Measurements from ENCODE around the gene EPHB1. TPM values are rescaled to one million over a fixed set of nuclear protein-coding genes. Genes with fewer than 3 reads are reported as not detected.

Gene EPHB1
- total RNA-seq, 1 donor from 2014 or later: 3.8 TPM

- CTCF ChIA-PET: no interaction called here
- Mint-ChIP-seq H3K4me3 (no peak overlapping the region), H3K9me3 (peaks cover 7% of the 10 kb centered on the region), H3K36me3 (ENCODE audit: low read depth) (no peaks in the 10 kb centered on the region), H3K27ac (no peak overlapping the region), H3K27me3 (no peaks in the 10 kb centered on the region), H3K4me1 (no peaks in the 10 kb centered on the region)
- intact Hi-C loops (cut with micrococcal nuclease): no loop called here
- ATAC-seq (ENCODE audit: low read depth) (no peak), DNase-seq (no peak)
- TF ChIP-seq CTCF (IDR thresholded peaks at IDR 0.05): no peak
- POLR2A ChIA-PET: no interaction called here
These were observed 127.8 kb downstream of the EPHB1 start for GRCh38 chr3:134922866-134923265.

- no peaks in the 10 kb centered on the region for H3K4me1 Mint-ChIP-seq
- H3K36me3 Mint-ChIP-seq (ENCODE audit: low read depth): no peaks in the 10 kb centered on the region
- no peak for ATAC-seq (ENCODE audit: low read depth)
- no peak overlapping the region for H3K4me3 Mint-ChIP-seq
- no peak for DNase-seq
- H3K27me3 Mint-ChIP-seq: no peaks in the 10 kb centered on the region
- intact Hi-C loops (cut with micrococcal nuclease): no loop called here
- no peak overlapping the region for H3K27ac Mint-ChIP-seq
- CTCF ChIA-PET: no interaction called here
- TF ChIP-seq CTCF (IDR thresholded peaks at IDR 0.05): no peak
- peaks cover 7% of the 10 kb centered on the region for H3K9me3 Mint-ChIP-seq
- POLR2A ChIA-PET: no interaction called here
These were observed 128.2 kb downstream of the EPHB1 start for GRCh38 chr3:134923286-134923685.

- Mint-ChIP-seq H3K9me3 (peaks cover 7% of the 10 kb centered on the region), H3K36me3 (ENCODE audit: low read depth) (no peaks in the 10 kb centered on the region), H3K27ac (no peak overlapping the region), H3K27me3 (no peaks in the 10 kb centered on the region), H3K4me1 (no peaks in the 10 kb centered on the region), H3K4me3 (no peak overlapping the region)
- DNase-seq (no peak), ATAC-seq (ENCODE audit: low read depth) (no peak)
- CTCF ChIA-PET: no interaction called here
- POLR2A ChIA-PET: no interaction called here
- intact Hi-C loops (cut with micrococcal nuclease): no loop called here
- TF ChIP-seq CTCF (IDR thresholded peaks at IDR 0.05): no peak
These were observed 132.5 kb downstream of the EPHB1 start for GRCh38 chr3:134927599-134927998.

- H3K4me3 Mint-ChIP-seq: no peak overlapping the region
- ChIA-PET CTCF (no interaction called here), POLR2A (no interaction called here)
- no peaks in the 10 kb centered on the region for H3K4me1 Mint-ChIP-seq
- H3K36me3 Mint-ChIP-seq (ENCODE audit: low read depth): no peaks in the 10 kb centered on the region
- intact Hi-C loops (cut with micrococcal nuclease): no loop called here
- H3K27ac Mint-ChIP-seq: no peak overlapping the region
- TF ChIP-seq CTCF (IDR thresholded peaks at IDR 0.05): no peak
- H3K9me3 Mint-ChIP-seq: peaks cover 7% of the 10 kb centered on the region
- ATAC-seq (ENCODE audit: low read depth) (no peak), DNase-seq (no peak)
- H3K27me3 Mint-ChIP-seq: no peaks in the 10 kb centered on the region
These were observed 133.3 kb downstream of the EPHB1 start for GRCh38 chr3:134928392-134928791.

- no peak for TF ChIP-seq CTCF (IDR thresholded peaks at IDR 0.05)
- ATAC-seq (ENCODE audit: low read depth): no peak
- H3K4me3 Mint-ChIP-seq: no peak overlapping the region
- no peak overlapping the region for H3K27ac Mint-ChIP-seq
- H3K36me3 Mint-ChIP-seq (ENCODE audit: low read depth): no peaks in the 10 kb centered on the region
- peaks cover 7% of the 10 kb centered on the region for H3K9me3 Mint-ChIP-seq
- intact Hi-C loops (cut with micrococcal nuclease): no loop called here
- H3K4me1 Mint-ChIP-seq: no peaks in the 10 kb centered on the region
- CTCF ChIA-PET: no interaction called here
- no peak for DNase-seq
- POLR2A ChIA-PET: no interaction called here
- H3K27me3 Mint-ChIP-seq: no peaks in the 10 kb centered on the region
These were observed 133.8 kb downstream of the EPHB1 start for GRCh38 chr3:134928819-134929218.
